Neural cell (in vitro differentiated cells): Measurements from ENCODE around the gene GDF11. TPM values are rescaled to one million over a fixed set of nuclear protein-coding genes. Genes with fewer than 3 reads are reported as not detected.

Experiments used
- H2AFZ ChIP-seq: fragments of 200-600, 300-800 bp; sonication (generic), shearing (Covaris generic); 2 replicates; pipeline ENCODE4 v1.6.0; 2014; ENCODE audit warnings: low read depth, mild to moderate bottlenecking, antibody characterized with exemption, low read length, moderate library complexity
- H3F3A ChIP-seq: fragments of 200-600 bp; shearing (Covaris generic); 2 replicates; pipeline ENCODE4 v1.6.1; 2016; ENCODE audit warnings: mild to moderate bottlenecking, moderate library complexity, mixed read lengths, antibody characterized with exemption, low read length; ENCODE audit not compliant: insufficient read depth, poor library complexity, severe bottlenecking
- H3K27ac ChIP-seq: fragments of 200-600, 300-800 bp; sonication (generic), shearing (Covaris generic); 2 replicates; pipeline ENCODE4 v1.5.1; 2014; ENCODE audit warnings: mild to moderate bottlenecking, low read length, moderate library complexity
- H3K27me3 ChIP-seq: fragments of 300-800, 200-600 bp; sonication (generic), shearing (Covaris generic); 2 replicates; pipeline ENCODE4 v1.6.0; 2014; ENCODE audit warnings: mild to moderate bottlenecking, low read depth, low read length, moderate library complexity; ENCODE audit not compliant: insufficient read depth
- H3K36me3 ChIP-seq: fragments of 300-800, 200-600 bp; sonication (generic), shearing (Covaris generic); 2 replicates; pipeline ENCODE4 v1.5.1; 2014; ENCODE audit warnings: mild to moderate bottlenecking, antibody characterized with exemption, low read length, moderate library complexity; ENCODE audit not compliant: insufficient read depth
- H3K4me2 ChIP-seq: fragments of 300-800, 200-600 bp; sonication (generic), shearing (Covaris generic); 2 replicates; pipeline ENCODE4 v1.6.0; 2014; ENCODE audit warnings: mild to moderate bottlenecking, low read length
- H3K4me3 ChIP-seq: fragments of 300-800, 200-600 bp; sonication (generic), shearing (Covaris generic); 2 replicates; pipeline ENCODE4 v1.5.1; 2014; ENCODE audit warnings: mild to moderate bottlenecking, low read length, moderate library complexity
- H3K79me2 ChIP-seq: fragments of 200-600 bp; shearing (Covaris generic); replicated peaks from 2 replicates; pipeline ENCODE4 v1.6.0; 2014; ENCODE audit warnings: mild to moderate bottlenecking, low read length, moderate library complexity; ENCODE audit not compliant: insufficient read depth
- H3K9ac ChIP-seq: fragments of 300-800, 200-600 bp; sonication (generic), shearing (Covaris generic); 2 replicates; pipeline ENCODE4 v1.6.1; 2016; ENCODE audit warnings: mild to moderate bottlenecking, low read length, mixed read lengths
- H3K9me2 ChIP-seq: fragments of 200-600 bp; shearing (Covaris generic); 2 replicates; pipeline ENCODE4 v1.6.1; 2016; ENCODE audit warnings: mild to moderate bottlenecking, low read length, mixed read lengths; ENCODE audit not compliant: insufficient read depth
- H3K9me3 ChIP-seq: fragments of 200-600, 300-800 bp; sonication (generic), shearing (Covaris generic); 2 replicates; pipeline ENCODE4 v1.6.1; 2016; ENCODE audit warnings: mild to moderate bottlenecking, mixed run types, low read length, moderate library complexity, mixed read lengths
- H4K20me1 ChIP-seq: fragments of 200-600 bp; shearing (Covaris generic); 2 replicates; pipeline ENCODE4 v1.6.1; 2016; ENCODE audit warnings: mild to moderate bottlenecking, mixed run types; ENCODE audit not compliant: insufficient read depth
- CTCF ChIP-seq: fragments of 450-650 bp; IDR thresholded peaks from 2 replicates; pipeline ENCODE4 v1.5.1; 2014; ENCODE audit warnings: antibody characterized with exemption, mild to moderate bottlenecking, moderate library complexity; ENCODE audit not compliant: poor library complexity, severe bottlenecking
- EP300 ChIP-seq: fragments of 450-650 bp; conservative IDR thresholded peaks from 2 replicates; pipeline ENCODE4 v1.6.1; 2014; ENCODE audit warnings: antibody characterized with exemption, mild to moderate bottlenecking, moderate library complexity; ENCODE audit not compliant: poor library complexity, severe bottlenecking
- EZH2 ChIP-seq: fragments of 200-600, 300-800 bp; shearing (Covaris generic), sonication (generic); IDR thresholded peaks from 2 replicates; pipeline ENCODE4 v1.6.1; 2014; ENCODE audit warnings: antibody characterized with exemption, low read length, borderline replicate concordance, mild to moderate bottlenecking; ENCODE audit not compliant: insufficient read depth, poor library complexity, severe bottlenecking
- MXI1 ChIP-seq: fragments of 450-650 bp; conservative IDR thresholded peaks from 2 replicates; pipeline ENCODE4 v1.6.1; 2014; ENCODE audit warnings: antibody characterized with exemption, mild to moderate bottlenecking; ENCODE audit not compliant: poor library complexity, severe bottlenecking
- POLR2AphosphoS5 ChIP-seq: IDR thresholded peaks from 2 replicates; pipeline ENCODE4 v1.6.1; 2012
- RAD21 ChIP-seq: fragments of 450-650 bp; conservative IDR thresholded peaks from 2 replicates; pipeline ENCODE4 v1.6.1; 2014; ENCODE audit warnings: antibody characterized with exemption, mild to moderate bottlenecking, moderate library complexity
- REST ChIP-seq: IDR thresholded peaks from 2 replicates; pipeline ENCODE4 v1.6.1; 2012; ENCODE audit warnings: borderline replicate concordance
- SMC3 ChIP-seq: fragments of 450-650 bp; conservative IDR thresholded peaks from 2 replicates; pipeline ENCODE4 v1.6.1; 2014; ENCODE audit warnings: antibody characterized with exemption, mild to moderate bottlenecking, moderate library complexity; ENCODE audit not compliant: poor library complexity
- TAF1 ChIP-seq: IDR thresholded peaks from 2 replicates; pipeline ENCODE4 v1.6.1; 2012; ENCODE audit warnings: low read depth
- polyA plus RNA-seq: library from polyadenylated mRNA; depleted of rRNA; stranded (reverse); fragments of >200 nt; gene quantifications from 2 replicates; pipeline ENCODE4 v1.2.3, GENCODE V29; 2014

The GDF11 gene
- polyA plus RNA-seq, 1 donor from 2014 or later: 16.0 TPM

- H3F3A ChIP-seq: peaks cover 14% of the 10 kb centered on the region
- H3K79me2 ChIP-seq: peaks cover 49% of the 10 kb centered on the region
- H3K4me2 ChIP-seq: peak overlapping the region; percentile 94
- H3K4me3 ChIP-seq: peak overlapping the region; percentile 97
- H3K9ac ChIP-seq: peak overlapping the region; percentile 77
- H3K36me3 ChIP-seq: no peaks in the 10 kb centered on the region
- H2AFZ ChIP-seq: no peak overlapping the region
- peak overlapping the region; percentile 72 for H3K27ac ChIP-seq
- TF ChIP-seq CTCF (peak; percentile 27), MXI1 (peak; percentile 72), EZH2 (no peak), POLR2AphosphoS5 (peak; percentile 45)
- H3K27me3 ChIP-seq: no peaks in the 10 kb centered on the region
- H3K9me3 ChIP-seq: no peaks in the 10 kb centered on the region
- H3K9me2 ChIP-seq: no peaks in the 10 kb centered on the region
- H4K20me1 ChIP-seq: peaks cover 2% of the 10 kb centered on the region
Observed at GRCh38 chr12:55743406-55744339, 751 bp downstream of the GDF11 start.

- Histone ChIP-seq H3K9me3 (no peaks in the 10 kb centered on the region), H3K4me3 (peak overlapping the region; percentile 97), H2AFZ (no peak overlapping the region), H3K27me3 (no peaks in the 10 kb centered on the region), H3K27ac (peak overlapping the region; percentile 72), H3K4me2 (peak overlapping the region; percentile 94), H3K9me2 (no peaks in the 10 kb centered on the region), H3K36me3 (no peaks in the 10 kb centered on the region), H3K79me2 (peaks cover 50% of the 10 kb centered on the region), H3K9ac (peak overlapping the region; percentile 77), H4K20me1 (peaks cover 2% of the 10 kb centered on the region), H3F3A (peaks cover 14% of the 10 kb centered on the region)
- TF ChIP-seq CTCF (no peak), RAD21 (no peak), TAF1 (no peak), REST (no peak), MXI1 (no peak), POLR2AphosphoS5 (no peak), EP300 (no peak), EZH2 (no peak), SMC3 (no peak)
Observed at GRCh38 chr12:55744340-55745030, 1.6 kb downstream of the GDF11 start.
